Stimulated activated CD8-positive, alpha-beta memory T cell treated with anti-CD3 and anti-CD28 coated beads, Interleukin-4, amount 100 ng/mL, for 4 hours (primary cell): ENCODE measurements around the gene CHMP4B.

Experiments
- DNase-seq, 2 donors: peaks; one replicate each; pipeline ENCODE4 v3.0.0-alpha.2; 2020; ENCODE audit warnings: low read depth in 2 of 2, low spot score in 1 of 2

CHMP4B gene

GRCh38 chr20:33810885-33811775, at the start of gene CHMP4B:
Gene CHMP4B, plus strand, starts transcription at chr20:33811348. Its CDS starts 121 bp downstream, at chr20:33811469.
- DNase-seq: peak; percentile 95 to 97

GRCh38 chr20:33761698-33762250, 49.4 kb upstream of the CHMP4B start:
- DNase-seq: no peak

GRCh38 chr20:33765099-33765498, 46.0 kb upstream of the CHMP4B start:
- DNase-seq: no peak

GRCh38 chr20:33765592-33765991, 45.6 kb upstream of the CHMP4B start:
- DNase-seq: no peak

- DNase-seq: no peak
Measured at GRCh38 chr20:33766686-33767085, 44.5 kb upstream of the CHMP4B start.

GRCh38 chr20:33767777-33768138, 43.4 kb upstream of the CHMP4B start:
- DNase-seq: no peak

- no peak for DNase-seq
Measured at GRCh38 chr20:33769043-33769442, 42.1 kb upstream of the CHMP4B start.

GRCh38 chr20:33770005-33770404, 41.1 kb upstream of the CHMP4B start:
- DNase-seq: no peak

GRCh38 chr20:33771938-33772337, 39.2 kb upstream of the CHMP4B start:
- no peak for DNase-seq

- no peak for DNase-seq
Measured at GRCh38 chr20:33772439-33772838, 38.7 kb upstream of the CHMP4B start.

GRCh38 chr20:33773412-33774089, 37.6 kb upstream of the CHMP4B start:
- DNase-seq: no peak

- no peak for DNase-seq
Measured at GRCh38 chr20:33777816-33778215, 33.3 kb upstream of the CHMP4B start.

GRCh38 chr20:33781133-33781532, 30.0 kb upstream of the CHMP4B start:
- DNase-seq: no peak

GRCh38 chr20:33781945-33782344, 29.2 kb upstream of the CHMP4B start:
- DNase-seq: no peak

GRCh38 chr20:33783256-33783655, 27.9 kb upstream of the CHMP4B start:
- DNase-seq: no peak

- no peak for DNase-seq
Measured at GRCh38 chr20:33783818-33784217, 27.3 kb upstream of the CHMP4B start.

- DNase-seq: no peak
Measured at GRCh38 chr20:33784225-33784624, 26.9 kb upstream of the CHMP4B start.

GRCh38 chr20:33785503-33785902, 25.6 kb upstream of the CHMP4B start:
- DNase-seq: no peak

GRCh38 chr20:33787253-33787891, 23.8 kb upstream of the CHMP4B start:
- no peak for DNase-seq

GRCh38 chr20:33788351-33789049, 22.6 kb upstream of the CHMP4B start:
- DNase-seq: no peak
